Stimulated activated CD8-positive, alpha-beta memory T cell treated with anti-CD3 and anti-CD28 coated beads, Interleukin-12 subunit alpha, Interleukin-12 subunit beta, amount 100 ng/mL, for 1 hour (primary cell): ENCODE measurements around the gene DBH.

Source experiments
- DNase-seq: peaks from one replicate; pipeline ENCODE4 v3.0.0-alpha.2; 2020; ENCODE audit warnings: low read depth

Gene DBH

DNA sequence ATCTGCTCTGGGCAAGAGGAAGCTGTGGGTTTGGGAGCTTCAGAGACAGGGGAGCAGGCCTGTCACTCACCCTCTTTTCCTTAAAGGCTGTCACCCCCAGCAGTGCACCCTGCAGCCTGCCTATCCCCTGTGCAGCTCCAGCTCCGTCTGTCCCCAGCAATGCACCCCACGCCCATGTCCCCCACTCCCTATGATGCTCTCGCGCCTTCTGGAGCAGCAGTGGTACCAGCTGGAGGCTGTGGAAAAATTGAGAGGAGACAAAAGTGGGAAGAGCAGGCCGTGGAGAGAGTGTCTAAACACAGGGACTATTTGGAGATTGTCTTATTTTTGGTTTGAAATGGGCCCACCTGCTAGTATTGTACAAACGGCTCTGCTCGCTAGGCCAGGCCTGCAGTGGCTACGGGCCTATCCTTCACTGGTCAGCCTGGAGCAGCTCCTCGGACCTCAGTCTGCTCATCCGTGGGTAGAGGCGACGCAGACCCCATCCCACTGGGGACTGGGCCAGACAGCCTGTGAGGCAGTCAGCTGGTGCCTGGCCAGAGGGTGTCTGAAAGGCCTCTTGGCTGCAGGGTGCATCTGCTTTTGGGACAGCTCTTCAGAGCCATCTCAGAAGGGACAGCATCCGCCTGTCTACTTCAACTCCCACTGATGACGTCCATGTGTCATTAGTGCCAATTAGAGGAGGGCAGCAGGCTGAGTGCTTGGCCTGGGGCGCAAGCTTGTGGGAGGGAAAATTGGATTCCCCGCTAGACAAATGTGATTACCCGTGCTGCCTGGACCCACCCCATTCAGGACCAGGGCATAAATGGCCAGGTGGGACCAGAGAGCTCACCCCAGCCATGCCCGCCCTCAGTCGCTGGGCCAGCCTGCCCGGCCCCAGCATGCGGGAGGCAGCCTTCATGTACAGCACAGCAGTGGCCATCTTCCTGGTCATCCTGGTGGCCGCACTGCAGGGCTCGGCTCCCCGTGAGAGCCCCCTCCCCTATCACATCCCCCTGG is at the start of gene DBH:
DBH (plus strand) TSS at position 831 of the 999 bp plus-strand sequence; CDS start at position 840, 9 bp downstream.
- no peak for DNase-seq

DNA sequence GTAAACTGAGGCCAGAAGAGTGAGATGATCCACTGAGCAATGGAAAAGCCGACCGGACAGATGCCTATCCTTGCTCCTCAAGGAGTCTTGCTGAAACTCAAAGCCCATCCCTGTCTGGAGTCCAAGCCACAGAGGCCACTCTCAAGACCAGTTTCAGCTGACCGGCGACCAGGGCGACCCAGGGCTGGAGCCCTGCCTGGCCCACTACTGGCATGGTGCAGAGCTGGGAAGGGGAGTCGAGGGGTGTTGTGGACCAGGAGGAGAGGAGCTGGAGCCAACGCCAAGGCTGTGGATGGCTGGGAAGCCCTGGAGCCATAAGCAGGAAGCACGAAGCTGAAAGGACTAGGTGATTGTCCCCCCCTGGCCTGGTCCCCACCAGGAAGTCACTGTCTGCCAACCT is 49.1 kb upstream of the DBH start:
- DNase-seq = no peak

DNA sequence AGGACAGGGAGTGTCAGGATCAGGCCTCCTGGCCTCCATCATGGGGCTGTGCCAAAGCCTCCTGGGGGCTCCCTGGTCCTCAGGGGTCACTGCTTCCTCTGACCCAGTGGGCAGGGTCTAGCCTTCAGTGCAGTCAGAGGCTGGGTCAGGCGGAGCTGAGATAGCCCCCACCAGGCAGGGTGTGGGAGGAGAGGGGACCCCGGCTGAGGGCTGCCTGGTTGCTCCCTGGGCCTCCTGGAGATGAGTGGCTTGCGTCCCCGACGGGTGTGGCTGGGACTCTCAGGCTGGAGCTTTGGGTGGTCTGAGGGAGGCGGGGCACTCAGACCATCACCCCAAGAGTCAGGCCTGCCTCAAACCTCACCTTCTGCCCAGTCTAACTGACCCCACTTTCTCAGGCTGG is 48.7 kb upstream of the DBH start:
- no peak for DNase-seq

DNA sequence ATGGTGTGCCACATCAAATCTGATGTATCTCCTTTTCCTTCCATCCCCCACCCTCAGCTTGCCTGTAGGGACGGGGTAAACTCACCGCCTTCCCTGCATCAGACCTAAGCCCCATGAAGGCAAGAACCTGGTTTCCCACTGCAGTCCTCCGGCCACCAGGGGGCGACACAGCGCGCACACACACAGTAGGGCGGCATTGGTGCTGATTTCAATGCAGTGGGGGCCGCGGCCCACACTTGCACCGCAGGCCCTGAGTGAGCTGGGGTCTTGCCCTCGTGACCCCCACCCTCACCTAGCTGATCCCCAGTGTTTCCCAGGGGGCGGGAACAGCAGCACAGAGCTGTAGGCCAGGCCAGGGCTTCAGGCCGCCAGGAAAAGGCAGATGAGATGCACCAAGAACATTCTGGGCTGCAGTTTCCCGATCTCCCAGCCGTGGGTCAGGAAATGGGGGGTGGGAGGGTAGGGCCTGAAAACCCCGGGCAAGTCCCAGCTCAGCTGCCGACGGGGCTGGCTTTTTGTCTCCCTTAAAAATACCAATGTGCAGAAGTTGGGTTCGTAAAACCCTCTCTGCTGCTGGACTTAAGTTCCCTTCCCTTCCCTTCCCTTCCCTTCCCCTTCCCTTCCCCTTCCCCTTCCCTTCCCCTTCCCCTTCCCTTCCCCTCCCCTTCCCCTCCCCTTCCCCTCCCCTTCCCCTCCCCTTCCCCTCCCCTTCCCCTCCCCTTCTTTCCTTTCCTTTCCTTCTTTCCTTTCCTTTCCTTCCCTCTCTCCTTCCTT is 46.5 kb upstream of the DBH start:
- DNase-seq = no peak

DNA sequence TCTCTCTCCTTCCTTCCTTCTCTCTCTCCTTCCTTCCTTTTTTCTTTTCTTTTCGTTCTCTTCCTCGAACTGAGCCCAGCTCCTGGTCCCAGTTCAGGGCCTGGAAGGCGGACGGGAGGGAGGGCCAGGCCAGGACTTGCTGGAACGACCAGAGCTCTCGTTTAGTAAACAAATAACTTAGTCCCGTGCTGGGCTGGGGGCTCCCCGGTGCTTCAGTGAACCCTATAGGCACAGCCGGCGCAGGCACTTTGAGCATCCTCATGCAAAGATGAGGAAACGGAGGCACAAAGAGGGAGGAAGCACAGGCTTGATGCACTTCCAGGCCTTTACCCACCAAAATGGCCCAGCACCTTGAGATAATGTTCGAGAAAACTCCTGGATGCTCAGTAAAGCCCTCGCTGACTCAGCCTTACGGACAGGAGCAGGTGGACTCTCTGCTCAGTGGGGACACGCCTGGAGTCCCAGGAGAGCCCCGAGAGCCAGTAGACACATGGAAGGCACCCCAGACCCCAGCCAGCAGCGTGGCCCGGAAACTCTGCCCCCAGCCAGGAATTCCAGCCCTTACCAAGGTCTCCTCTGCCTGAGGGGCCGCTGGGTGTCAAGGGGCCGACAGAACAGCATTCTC is 45.8 kb upstream of the DBH start:
- no peak for DNase-seq

DNA sequence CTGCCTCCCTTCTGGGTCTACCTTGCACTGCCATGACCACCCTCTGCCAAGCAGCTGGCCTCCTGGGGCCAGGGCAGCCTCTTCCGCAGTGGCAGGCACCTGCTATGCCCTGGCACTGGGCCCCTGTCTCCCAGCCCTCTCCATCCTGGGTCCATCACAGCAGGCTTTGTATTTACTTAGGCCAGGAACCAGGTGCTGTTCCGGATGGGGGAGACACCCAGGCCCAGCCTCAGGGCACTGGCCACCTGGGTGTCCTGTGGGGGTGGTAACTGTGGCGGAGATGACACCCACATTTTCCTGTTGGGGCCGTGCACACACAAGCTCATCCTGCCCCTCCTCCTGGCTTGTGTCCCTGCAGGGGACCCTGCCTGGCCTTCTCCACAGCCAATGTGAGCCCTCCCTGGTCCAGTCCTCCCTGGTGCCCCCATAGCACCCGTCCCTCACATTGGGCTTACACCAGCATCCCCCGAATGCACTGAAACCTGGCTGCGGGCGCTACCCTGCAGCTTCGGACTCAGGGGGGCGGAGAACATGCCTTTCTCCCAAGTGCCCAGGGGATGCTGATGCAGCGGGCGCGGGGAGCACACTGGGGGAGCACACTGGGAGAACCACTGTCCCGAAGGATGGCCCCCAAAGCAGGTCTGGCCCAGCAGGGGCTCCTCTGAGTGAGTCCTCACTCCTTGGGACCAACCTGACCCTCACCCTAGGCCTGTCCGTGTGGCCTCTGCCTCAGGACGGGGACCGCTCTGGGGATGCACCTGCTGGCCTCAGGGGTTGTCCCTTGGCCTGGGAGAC is 44.9 kb upstream of the DBH start:
- DNase-seq = no peak

DNA sequence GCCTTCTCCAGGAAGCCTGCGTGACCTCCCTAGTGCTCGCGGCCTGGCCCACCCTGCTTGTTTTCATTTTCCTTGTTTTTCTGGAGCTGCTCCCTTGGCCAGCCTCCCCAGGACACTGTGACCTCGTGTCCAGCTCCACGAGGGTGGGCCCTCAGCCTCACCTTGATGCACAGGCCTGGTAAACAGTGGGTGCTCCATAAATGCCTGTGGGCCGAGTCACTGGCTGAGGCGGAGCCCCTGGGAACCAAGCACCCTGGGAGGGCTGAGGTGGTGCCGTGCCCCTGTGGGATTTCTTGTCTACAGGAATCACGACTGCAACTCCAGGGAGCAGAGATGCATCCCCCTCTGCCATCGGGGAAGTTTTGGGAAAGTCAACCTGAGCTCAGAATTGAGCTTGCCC is 44.2 kb upstream of the DBH start:
- DNase-seq = no peak

DNA sequence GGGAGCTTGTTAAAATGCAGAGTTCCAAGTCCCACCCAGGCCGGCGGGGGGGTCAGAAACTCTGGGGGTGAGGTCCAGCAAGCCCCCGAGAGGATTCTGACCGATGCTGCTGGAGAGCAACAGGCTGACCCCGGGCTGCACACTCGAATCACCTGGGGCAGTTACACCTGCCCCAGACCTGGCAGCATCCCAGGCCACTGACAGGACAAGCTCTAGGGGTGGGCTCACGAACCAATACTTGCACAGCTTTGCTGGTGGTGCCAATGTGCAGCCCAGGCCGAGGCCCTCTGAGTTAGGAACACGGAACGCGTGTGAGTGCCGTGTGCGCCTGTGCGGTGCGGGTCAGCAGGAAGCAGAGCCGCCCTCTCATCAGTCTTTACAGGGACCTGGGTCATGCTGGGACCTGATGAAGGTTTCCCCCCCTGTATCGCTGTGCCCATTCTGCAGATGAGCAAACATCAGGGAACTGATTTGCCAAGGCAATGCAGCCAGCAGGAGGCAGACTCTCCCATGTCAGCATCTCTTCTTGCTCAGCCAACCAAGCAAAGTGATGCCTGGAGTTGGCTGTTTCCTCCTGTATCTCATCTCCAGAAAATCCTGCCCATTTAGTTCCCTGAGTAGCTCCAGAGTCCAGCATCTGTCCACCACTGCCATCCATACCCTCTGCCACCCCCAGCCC is 43.3 kb upstream of the DBH start:
- no peak for DNase-seq

DNA sequence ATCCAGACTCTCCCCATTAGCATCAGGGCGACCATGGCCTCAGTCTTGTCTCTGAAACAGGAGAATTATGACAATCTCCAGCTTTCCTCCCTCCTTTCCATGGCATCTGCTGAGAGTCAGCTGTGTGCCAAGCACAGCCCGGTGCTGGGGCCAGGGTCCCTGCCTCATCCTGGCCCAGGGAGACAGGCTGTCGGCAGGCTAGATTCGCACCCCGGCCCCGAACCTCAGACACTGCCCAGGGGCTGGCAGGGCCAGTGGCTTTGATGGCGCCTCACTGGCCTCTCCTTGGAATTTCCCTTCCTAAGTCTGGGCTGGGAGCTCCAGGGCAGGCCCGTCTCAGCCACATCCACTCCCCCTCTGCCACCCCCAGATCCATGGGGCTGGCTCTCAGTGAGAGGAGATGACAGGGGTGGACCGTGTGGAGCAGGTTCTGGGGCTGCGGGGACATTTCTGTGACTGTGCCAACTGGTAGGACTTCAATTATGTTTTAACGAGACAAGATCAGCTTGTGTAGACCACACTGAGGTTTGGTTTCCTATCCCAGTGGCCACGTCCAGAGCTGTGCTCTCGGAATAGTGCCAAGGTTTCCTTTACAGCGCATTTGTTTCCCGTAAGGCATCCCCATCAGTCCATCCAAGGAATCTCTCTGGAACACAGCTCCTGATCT is 42.4 kb upstream of the DBH start:
- DNase-seq = no peak

DNA sequence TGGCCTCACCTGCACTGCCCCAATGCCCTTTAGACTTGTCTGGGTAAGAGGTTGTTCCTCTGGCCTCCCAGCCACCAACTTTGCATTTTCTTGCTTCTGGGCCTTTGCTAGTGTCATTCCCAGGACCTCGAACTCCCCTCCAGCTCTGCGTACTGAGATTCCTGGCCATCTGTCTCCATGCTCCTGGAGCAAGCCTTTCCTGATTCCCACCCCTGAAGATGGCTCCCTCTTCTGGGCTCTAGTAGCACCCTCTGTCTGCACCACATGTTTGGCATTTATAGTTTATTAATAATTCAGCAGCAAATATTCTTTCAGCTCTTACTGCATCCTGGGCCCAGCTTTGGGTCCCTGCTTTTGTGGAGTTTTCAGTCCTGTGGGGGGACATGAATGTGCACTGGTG is 41.9 kb upstream of the DBH start:
- no peak for DNase-seq

DNA sequence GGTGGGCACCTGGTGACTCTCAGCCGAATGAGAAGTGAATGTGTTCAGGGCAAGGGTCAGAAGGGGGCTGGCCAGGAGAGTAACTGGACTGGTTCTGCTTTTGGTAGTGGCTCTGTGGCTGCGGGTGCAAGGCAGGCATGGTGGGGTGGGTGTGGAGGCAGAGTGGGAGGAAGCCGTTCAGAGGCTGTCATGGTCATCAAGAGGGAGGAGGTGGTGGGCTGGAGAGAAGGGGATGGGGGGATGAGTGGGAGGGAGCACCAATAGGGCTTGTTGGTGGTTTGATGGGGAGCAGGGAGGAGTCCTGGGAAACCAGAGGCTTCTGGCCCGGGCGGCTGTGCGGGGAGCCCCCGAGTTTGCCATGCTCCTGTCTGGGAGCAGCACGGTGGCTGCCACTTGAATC is 40.3 kb upstream of the DBH start:
- DNase-seq = no peak

DNA sequence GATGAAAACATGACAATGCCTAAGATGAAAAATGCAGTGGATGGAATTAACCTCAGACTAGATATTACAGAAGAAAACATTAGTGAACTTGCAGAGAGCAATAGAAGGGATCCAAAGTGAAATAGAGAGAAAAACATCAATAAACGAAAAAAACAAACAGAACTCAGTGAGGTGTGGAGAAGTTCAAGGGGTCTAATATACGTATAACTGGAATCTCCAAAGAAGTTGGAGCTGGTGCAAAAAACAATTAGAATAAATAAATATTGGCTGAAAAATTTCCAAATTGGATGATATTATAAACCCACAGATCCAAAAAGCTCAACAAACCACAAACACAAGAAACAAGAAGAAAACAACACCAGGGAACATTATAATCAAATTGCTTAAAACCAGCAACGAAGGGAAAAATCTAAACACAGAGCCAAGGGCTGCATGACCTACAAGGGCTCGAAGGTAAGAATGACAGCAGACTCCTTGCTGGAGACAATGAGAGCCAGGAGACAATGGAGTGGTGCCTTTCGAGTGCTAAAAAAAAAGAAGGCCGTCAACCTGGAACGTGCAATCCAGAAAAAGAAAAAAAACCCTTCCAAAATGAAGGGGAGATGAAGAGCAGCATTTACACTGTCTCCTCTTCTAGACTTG is 38.7 kb upstream of the DBH start:
- DNase-seq = no peak

DNA sequence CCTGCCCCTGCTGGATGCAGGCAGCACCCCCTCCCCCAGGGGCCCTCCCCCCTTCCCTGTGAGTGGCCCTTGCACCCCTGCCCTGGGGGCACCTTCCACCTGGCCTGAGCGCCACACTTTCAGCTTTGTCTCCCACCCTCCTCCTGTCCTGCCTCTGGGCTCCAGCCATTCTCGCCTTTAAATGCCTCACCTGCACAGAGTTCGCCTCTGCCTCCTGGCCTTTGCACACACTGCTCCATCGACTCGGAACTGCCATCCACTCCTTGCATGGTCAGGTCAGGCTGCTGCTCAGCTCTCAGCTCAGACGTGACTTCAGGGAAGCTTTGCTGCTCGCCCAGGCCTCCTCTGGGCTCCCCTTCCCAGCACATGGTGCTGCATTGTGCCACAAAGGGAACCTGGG is 37.2 kb upstream of the DBH start:
- DNase-seq = no peak

DNA sequence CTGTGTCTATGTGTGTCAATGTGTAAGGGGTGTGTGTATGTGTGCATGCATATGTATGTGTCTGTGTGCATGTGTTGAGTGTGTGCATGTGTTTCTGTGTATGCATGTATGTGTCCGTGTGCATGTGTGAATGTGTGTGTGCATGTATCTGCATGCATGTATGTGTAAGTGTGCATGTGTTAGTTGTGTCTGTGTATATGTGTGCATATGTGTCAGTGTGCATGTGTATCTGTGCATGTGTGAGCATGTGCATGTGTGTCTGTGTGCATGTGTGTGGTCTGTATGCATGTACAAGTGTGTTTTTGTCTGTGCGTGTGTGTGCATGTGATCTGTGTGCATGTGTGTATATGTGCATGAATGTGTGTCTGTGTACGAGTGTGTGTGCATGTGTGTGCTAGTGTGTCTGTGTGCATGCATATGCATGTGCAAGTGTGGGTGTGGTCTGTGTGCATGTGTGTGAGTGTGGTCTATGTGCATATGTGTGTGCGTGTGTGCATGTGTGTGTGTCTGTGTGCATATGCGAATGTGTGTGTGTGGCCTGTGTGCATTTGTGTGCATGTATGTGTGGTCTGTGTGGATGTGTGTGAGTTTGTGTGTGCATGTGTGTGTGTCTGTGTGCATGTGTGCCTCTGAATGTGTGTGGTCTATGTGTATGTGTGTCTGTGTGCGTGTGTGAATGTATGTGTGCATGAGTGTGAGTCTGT is 36.5 kb upstream of the DBH start:
- no peak for DNase-seq

DNA sequence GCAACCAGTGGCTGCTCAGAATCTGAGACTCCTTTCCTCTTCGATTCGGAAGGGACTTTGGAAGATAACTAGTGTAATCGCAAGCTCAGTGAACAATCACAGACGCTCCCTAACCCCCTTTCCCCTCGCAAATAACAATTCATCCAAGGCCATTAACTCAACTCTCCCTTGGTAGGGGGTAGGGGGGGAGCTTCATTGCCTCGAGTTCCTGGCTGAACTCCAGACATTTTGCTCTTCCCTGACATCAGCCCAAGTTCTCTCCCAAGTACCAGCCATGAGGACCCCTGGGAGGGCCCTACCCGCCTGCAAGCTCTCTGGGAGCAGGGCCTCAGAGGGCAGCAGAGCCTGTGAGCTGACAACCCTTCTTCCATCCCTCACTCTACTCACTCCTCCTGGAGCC is 35.4 kb upstream of the DBH start:
- no peak for DNase-seq

DNA sequence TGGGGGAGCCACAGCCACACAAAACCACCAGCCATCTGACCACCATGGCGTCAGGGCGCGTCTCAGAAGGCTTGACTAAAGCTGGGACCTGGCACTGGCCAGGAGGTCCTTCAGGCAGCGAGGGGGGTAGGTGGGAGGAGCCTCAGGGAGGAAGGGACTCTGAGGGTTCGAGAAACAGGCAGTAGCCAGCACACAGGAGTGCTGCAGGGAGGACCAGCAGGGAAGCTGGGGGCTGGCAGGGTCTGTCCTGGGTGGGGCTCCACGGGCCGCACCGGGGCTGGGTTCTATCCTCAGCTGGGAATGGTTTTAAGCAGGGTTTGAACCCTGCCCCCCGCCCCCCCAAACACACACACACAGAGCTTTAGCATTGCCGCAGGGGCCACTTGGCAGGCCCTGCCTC is 34.4 kb upstream of the DBH start:
- no peak for DNase-seq

DNA sequence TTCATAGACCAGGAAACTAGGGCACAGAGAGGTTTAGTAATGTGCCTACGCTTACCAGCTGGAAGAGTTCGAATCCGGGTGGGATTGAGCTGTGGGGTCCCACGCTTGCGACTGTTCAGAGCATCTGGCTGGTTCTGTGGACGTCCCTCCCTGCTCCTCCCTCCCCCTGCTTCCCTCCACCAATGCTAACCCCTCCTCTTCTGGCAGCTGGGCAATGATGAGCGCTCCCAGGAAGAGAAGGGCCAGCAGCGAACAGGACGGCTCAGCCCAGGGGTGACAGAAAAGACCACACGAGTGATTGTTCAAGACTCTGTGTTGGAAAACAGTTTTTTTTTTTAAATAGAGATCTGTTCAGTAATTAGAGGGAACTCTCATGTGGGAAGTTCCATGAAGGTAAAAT is 33.9 kb upstream of the DBH start:
- DNase-seq = no peak

DNA sequence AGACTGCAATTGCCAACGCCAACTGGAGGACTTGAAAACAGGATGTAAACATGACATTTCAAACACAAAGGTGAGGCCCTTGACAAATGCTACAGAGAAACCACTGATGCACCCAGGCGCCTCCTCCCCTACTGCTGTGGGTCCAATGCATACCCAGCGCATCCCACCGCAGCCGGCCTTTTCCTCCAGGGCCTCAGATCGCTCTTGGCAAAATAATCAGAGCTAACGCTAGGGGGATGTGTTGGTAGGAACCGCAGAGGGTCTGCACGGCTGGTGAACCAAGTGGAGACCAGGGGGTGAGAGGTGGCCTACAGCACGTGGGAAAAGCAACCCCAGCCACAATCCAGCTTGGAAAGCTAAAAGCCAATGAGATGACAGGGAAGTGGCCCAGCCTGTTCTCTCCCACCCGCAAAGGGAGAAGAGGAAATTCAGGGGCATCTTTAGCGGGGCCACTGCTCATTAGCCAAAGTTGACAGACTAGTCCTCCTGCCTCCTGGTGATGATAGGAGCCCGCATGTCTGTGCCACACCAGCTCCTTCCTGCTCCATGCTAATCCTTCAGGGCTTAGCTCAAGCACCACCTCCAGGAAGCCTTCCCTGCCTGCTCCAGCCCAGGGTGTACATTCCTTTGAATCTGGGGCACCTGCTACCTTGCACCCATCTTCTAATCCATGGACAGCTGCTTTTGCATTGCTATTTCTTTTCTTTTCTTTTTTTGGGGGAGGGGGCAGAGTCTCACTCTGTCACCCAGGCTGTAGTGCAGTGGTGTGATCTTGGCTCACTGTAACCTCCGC is 32.8 kb upstream of the DBH start:
- DNase-seq = no peak

DNA sequence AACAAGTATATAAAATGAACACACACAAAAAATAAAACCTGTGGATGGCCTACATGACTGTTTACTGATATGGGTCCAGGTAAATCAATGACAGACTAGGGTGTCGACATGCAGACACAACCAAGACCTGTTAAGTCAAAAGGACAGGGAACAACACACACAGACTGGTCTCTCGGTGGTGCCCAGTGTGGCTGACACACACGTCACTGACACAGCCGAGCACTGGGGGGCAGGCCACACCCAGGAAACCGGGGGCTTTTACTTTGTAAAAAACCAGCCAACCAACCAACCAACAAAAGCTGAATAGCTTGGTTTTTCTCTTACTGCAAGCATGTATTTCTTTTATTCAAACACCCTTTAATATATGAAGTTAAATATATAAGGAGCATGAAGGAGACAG is 31.9 kb upstream of the DBH start:
- peak; percentile 33 for DNase-seq
